Activated CD4-positive, alpha-beta T cell treated with anti-CD3 and anti-CD28 coated beads, Interleukin-2, amount 50 U/mL, for 16 hours (primary cell): ENCODE data around the gene HFE.
A peak's percentile ranks its signal among the peaks of the same experiment; 100 is the strongest.
"Not testable (repeated sequence)": the region's sequence is repeated elsewhere in the genome, so short reads cannot be mapped to it uniquely, and the experiment has no call there.

ENCODE experiments used
- DNase-seq: peaks from one replicate; pipeline ENCODE4 v3.0.0-alpha.2; 2020

HFE gene

GRCh38 chr6:26115226-26115625, 28.0 kb downstream of the HFE start:
- DNase-seq: no peak

- DNase-seq: no peak
These were observed 29.0 kb downstream of the HFE start for GRCh38 chr6:26116267-26116666.

- DNase-seq: no peak
These were observed 31.8 kb downstream of the HFE start for GRCh38 chr6:26118999-26119398.

- not testable (repeated sequence) for DNase-seq
These were observed 32.9 kb downstream of the HFE start for GRCh38 chr6:26120115-26120514.

- DNase-seq: no peak
These were observed 33.5 kb downstream of the HFE start for GRCh38 chr6:26120807-26121140.

- DNase-seq: no peak
These were observed 34.1 kb downstream of the HFE start for GRCh38 chr6:26121141-26122004.

- DNase-seq: no peak
These were observed 34.8 kb downstream of the HFE start for GRCh38 chr6:26122005-26122388.

- DNase-seq: no peak
These were observed 35.2 kb downstream of the HFE start for GRCh38 chr6:26122402-26122792.

GRCh38 chr6:26122793-26123674, 35.8 kb downstream of the HFE start:
- DNase-seq: peak; percentile 98

- no peak for DNase-seq
These were observed 36.4 kb downstream of the HFE start for GRCh38 chr6:26123675-26123946.

GRCh38 chr6:26123947-26124780, 36.9 kb downstream of the HFE start:
- peak; percentile 97 for DNase-seq

GRCh38 chr6:26124781-26125685, 37.8 kb downstream of the HFE start:
- DNase-seq: peak; percentile 37

- DNase-seq: no peak
These were observed 39.4 kb downstream of the HFE start for GRCh38 chr6:26126394-26127235.

GRCh38 chr6:26128013-26128771, 41.0 kb downstream of the HFE start:
- DNase-seq: no peak

- DNase-seq: no peak
These were observed 42.4 kb downstream of the HFE start for GRCh38 chr6:26129656-26130055.

GRCh38 chr6:26130581-26131249, 43.5 kb downstream of the HFE start:
- no peak for DNase-seq

- DNase-seq: no peak
These were observed 44.4 kb downstream of the HFE start for GRCh38 chr6:26131618-26132017.

- DNase-seq: no peak
These were observed 46.5 kb downstream of the HFE start for GRCh38 chr6:26133730-26134129.

- no peak for DNase-seq
These were observed 49.1 kb downstream of the HFE start for GRCh38 chr6:26136321-26136720.
